ENCODE data around the gene DYNC2LI1.

The DYNC2LI1 gene

GRCh38 chr2:43800894-43801293 is 27.1 kb downstream of the DYNC2LI1 start:
- CTCF ChIA-PET = no interaction called here
- TF ChIP-seq, protein P1, sequence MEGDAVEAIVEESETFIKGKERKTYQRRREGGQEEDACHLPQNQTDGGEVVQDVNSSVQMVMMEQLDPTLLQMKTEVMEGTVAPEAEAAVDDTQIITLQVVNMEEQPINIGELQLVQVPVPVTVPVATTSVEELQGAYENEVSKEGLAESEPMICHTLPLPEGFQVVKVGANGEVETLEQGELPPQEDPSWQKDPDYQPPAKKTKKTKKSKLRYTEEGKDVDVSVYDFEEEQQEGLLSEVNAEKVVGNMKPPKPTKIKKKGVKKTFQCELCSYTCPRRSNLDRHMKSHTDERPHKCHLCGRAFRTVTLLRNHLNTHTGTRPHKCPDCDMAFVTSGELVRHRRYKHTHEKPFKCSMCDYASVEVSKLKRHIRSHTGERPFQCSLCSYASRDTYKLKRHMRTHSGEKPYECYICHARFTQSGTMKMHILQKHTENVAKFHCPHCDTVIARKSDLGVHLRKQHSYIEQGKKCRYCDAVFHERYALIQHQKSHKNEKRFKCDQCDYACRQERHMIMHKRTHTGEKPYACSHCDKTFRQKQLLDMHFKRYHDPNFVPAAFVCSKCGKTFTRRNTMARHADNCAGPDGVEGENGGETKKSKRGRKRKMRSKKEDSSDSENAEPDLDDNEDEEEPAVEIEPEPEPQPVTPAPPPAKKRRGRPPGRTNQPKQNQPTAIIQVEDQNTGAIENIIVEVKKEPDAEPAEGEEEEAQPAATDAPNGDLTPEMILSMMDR (conservative IDR thresholded peaks at IDR 0.05; ENCODE audit: low read depth) = no peak
- no peak overlapping the region for H3K27ac ChIP-seq
- DNase-seq (ENCODE audit: low spot score) = no peak
- POLR2A ChIA-PET (ENCODE audit: low non-redundant PET) = no interaction called here

- H3K27ac ChIP-seq = no peak overlapping the region
- TF ChIP-seq, protein P1 (conservative IDR thresholded peaks at IDR 0.05; ENCODE audit: low read depth) = no peak
- CTCF ChIA-PET = no interaction called here
- DNase-seq (ENCODE audit: low spot score) = no peak
- POLR2A ChIA-PET (ENCODE audit: low non-redundant PET) = no interaction called here
Observed at GRCh38 chr2:43802135-43802534, 28.3 kb downstream of the DYNC2LI1 start.

GRCh38 chr2:43803113-43803512 is 29.3 kb downstream of the DYNC2LI1 start:
- POLR2A ChIA-PET (ENCODE audit: low non-redundant PET) = no interaction called here
- TF ChIP-seq, protein P1 (conservative IDR thresholded peaks at IDR 0.05; ENCODE audit: low read depth) = no peak
- H3K27ac ChIP-seq = no peak overlapping the region
- CTCF ChIA-PET = no interaction called here
- no peak for DNase-seq (ENCODE audit: low spot score)

GRCh38 chr2:43806719-43807031 is 32.8 kb downstream of the DYNC2LI1 start:
- no peak for DNase-seq (ENCODE audit: low spot score)
- no peak overlapping the region for H3K27ac ChIP-seq
- TF ChIP-seq, protein P1 (conservative IDR thresholded peaks at IDR 0.05; ENCODE audit: low read depth) = no peak
- POLR2A ChIA-PET (ENCODE audit: low non-redundant PET) = no interaction called here
- CTCF ChIA-PET = interaction anchor here (0.6 kb wide), 2 partner anchors 182 to 414 kb away, joined by 3 to 7 read pairs; no protein-coding TSS in a partner anchor

DNA sequence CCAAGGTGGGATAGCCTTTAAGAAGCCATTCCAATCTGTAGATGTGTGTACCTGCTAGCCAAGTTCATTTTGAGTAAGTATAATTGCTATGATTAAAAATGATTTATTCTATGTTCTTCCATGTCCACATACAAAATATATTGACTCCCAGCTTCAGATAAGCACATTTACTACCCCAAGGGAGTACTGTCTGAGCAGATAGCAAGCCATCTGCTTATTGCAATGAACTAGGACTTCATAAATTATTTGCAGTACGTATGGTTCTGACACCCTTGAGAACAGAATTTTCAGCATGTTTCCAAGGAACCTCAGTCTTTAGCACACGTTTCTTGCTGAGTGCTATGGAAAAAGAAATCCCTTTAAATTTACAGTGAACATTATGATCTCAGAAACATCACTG is 36.6 kb downstream of the DYNC2LI1 start:
- CTCF ChIA-PET = interaction anchor here (0.7 kb wide), 1 partner anchor 197 kb away, joined by 4 read pairs; no protein-coding TSS in a partner anchor
- no peak overlapping the region for H3K27ac ChIP-seq
- no peak for DNase-seq (ENCODE audit: low spot score)
- TF ChIP-seq, protein P1 (conservative IDR thresholded peaks at IDR 0.05; ENCODE audit: low read depth) = no peak
- POLR2A ChIA-PET (ENCODE audit: low non-redundant PET) = no interaction called here

- no peak overlapping the region for H3K27ac ChIP-seq
- POLR2A ChIA-PET (ENCODE audit: low non-redundant PET) = no interaction called here
- DNase-seq (ENCODE audit: low spot score) = no peak
- CTCF ChIA-PET = no interaction called here
- TF ChIP-seq, protein P1 (conservative IDR thresholded peaks at IDR 0.05; ENCODE audit: low read depth) = no peak
Observed at GRCh38 chr2:43810888-43811287, 37.0 kb downstream of the DYNC2LI1 start.

- ChIA-PET POLR2A (ENCODE audit: low non-redundant PET) (no interaction called here), CTCF (interaction anchor here (0.6 to 0.7 kb wide), 2 partner anchors 29 to 549 kb away, joined by 3 to 10 read pairs; partner anchors contain the start of gene PREPL)
- TF ChIP-seq, protein P1 (conservative IDR thresholded peaks at IDR 0.05; ENCODE audit: low read depth) = no peak
- no peak for DNase-seq (ENCODE audit: low spot score)
- no peak overlapping the region for H3K27ac ChIP-seq
Observed at GRCh38 chr2:43812006-43812405, 38.2 kb downstream of the DYNC2LI1 start.
